ENCODE measurements around the gene SUCLG2. TPM values are rescaled to one million over a fixed set of nuclear protein-coding genes. Genes with fewer than 3 reads are reported as not detected.

Gene SUCLG2
- total RNA-seq, 4 donors from 2014 or later, result 38.7 to 42.9 (median 41.3) TPM

DNA sequence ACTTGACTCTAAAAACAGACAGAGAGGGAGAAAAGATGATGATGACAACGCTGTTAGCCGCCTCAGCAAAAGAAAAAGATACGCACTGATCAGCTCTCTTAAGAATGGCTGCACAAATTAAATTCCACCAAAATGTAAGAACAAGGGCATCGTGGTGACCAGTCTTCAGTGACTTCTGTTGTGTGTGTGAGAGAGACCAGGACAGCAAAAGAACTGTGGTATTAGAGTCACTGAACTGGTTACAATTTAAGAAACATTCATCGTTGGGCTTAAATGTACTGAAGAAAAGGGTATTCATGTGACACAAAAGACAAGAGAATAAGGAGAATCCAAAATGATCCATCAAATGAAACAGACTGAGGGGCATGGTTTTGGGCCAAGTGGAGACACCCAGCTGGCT is 86.5 kb downstream of the SUCLG2 start:
- intact Hi-C loops (cut with DNase I; ENCODE audit: low total_unique reads), result no loop called here
- 84 to 91% methylated on average over 5 of the region's 5 CpGs for WGBS, 2 donors
- no peak for DNase-seq (ENCODE audit: low spot score in 2 of 2)
- TF ChIP-seq, protein P1, sequence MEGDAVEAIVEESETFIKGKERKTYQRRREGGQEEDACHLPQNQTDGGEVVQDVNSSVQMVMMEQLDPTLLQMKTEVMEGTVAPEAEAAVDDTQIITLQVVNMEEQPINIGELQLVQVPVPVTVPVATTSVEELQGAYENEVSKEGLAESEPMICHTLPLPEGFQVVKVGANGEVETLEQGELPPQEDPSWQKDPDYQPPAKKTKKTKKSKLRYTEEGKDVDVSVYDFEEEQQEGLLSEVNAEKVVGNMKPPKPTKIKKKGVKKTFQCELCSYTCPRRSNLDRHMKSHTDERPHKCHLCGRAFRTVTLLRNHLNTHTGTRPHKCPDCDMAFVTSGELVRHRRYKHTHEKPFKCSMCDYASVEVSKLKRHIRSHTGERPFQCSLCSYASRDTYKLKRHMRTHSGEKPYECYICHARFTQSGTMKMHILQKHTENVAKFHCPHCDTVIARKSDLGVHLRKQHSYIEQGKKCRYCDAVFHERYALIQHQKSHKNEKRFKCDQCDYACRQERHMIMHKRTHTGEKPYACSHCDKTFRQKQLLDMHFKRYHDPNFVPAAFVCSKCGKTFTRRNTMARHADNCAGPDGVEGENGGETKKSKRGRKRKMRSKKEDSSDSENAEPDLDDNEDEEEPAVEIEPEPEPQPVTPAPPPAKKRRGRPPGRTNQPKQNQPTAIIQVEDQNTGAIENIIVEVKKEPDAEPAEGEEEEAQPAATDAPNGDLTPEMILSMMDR (IDR thresholded peaks at IDR 0.05), result no peak
- no peak for TF ChIP-seq POLR2A (IDR thresholded peaks at IDR 0.05)
- H3K4me3 ChIP-seq (ENCODE audit: low read depth, poor library complexity, severe bottlenecking), result no peak overlapping the region

GRCh38 chr3:67564973-67565372 is 89.4 kb downstream of the SUCLG2 start:
- 95 to 100% methylated on average over 1 of the region's 1 CpG for WGBS, 2 donors
- H3K4me3 ChIP-seq (ENCODE audit: low read depth, poor library complexity, severe bottlenecking), result no peak overlapping the region
- DNase-seq (ENCODE audit: low spot score in 2 of 2), result no peak
- intact Hi-C loops (cut with DNase I; ENCODE audit: low total_unique reads), result no loop called here
- TF ChIP-seq POLR2A (IDR thresholded peaks at IDR 0.05), result no peak

GRCh38 chr3:67564008-67564407 is 90.4 kb downstream of the SUCLG2 start:
- DNase-seq (ENCODE audit: low spot score in 2 of 2), result no peak
- 87 to 88% methylated on average over 3 of the region's 3 CpGs for WGBS, 2 donors
- no peak overlapping the region for H3K4me3 ChIP-seq (ENCODE audit: low read depth, poor library complexity, severe bottlenecking)
- intact Hi-C loops (cut with DNase I; ENCODE audit: low total_unique reads), result no loop called here
- TF ChIP-seq, protein P1 (IDR thresholded peaks at IDR 0.05), result no peak
- no peak for TF ChIP-seq POLR2A (IDR thresholded peaks at IDR 0.05)

- no peak overlapping the region for H3K4me3 ChIP-seq (ENCODE audit: low read depth, poor library complexity, severe bottlenecking)
- WGBS, 2 donors, result 83 to 88% methylated on average over 2 of the region's 2 CpGs
- no peak for DNase-seq (ENCODE audit: low spot score in 2 of 2)
- intact Hi-C loops (cut with DNase I; ENCODE audit: low total_unique reads), result no loop called here
- TF ChIP-seq POLR2A (IDR thresholded peaks at IDR 0.05), result no peak
- TF ChIP-seq, protein P1 (IDR thresholded peaks at IDR 0.05), result no peak
Observed at GRCh38 chr3:67561667-67562394, 92.6 kb downstream of the SUCLG2 start.

DNA sequence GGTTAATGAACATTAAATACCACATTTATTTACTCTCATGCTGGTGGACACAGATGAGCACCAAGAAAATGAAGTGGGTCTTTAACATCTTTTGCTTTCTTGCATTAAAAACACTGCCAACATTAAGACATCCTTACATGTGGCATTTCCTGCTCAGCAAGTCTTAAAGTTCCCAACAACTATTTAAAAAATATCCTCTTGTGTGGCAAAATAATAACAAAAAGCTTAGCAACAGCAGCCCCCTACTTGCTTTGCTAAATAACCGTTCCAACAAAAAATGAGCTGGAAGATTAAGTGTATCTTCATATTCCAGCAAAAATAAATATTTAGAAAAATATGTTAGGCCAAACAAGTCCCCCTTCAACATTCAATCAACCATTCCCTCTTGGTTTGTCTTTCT is 93.1 kb downstream of the SUCLG2 start:
- intact Hi-C loops (cut with DNase I; ENCODE audit: low total_unique reads), result no loop called here
- TF ChIP-seq, protein P1 (IDR thresholded peaks at IDR 0.05), result no peak
- TF ChIP-seq POLR2A (IDR thresholded peaks at IDR 0.05), result no peak
- 28 to 68% methylated on average over 1 of the region's 1 CpG for WGBS, 2 donors
- DNase-seq (ENCODE audit: low spot score in 2 of 2), result no peak
- H3K4me3 ChIP-seq (ENCODE audit: low read depth, poor library complexity, severe bottlenecking), result no peak overlapping the region

- WGBS, 2 donors, result 86 to 89% methylated on average over 7 of the region's 7 CpGs
- no peak overlapping the region for H3K4me3 ChIP-seq (ENCODE audit: low read depth, poor library complexity, severe bottlenecking)
- intact Hi-C loops (cut with DNase I; ENCODE audit: low total_unique reads), result no loop called here
- no peak for TF ChIP-seq POLR2A (IDR thresholded peaks at IDR 0.05)
- TF ChIP-seq, protein P1 (IDR thresholded peaks at IDR 0.05), result no peak
- no peak for DNase-seq (ENCODE audit: low spot score in 2 of 2)
Observed at GRCh38 chr3:67559029-67559605, 95.3 kb downstream of the SUCLG2 start.
